HG03095 (cell line): ENCODE results near the gene TRIM34.
A peak's percentile ranks its signal among the peaks of the same experiment; 100 is the strongest.
"Not testable (repeated sequence)": the region's sequence is repeated elsewhere in the genome, so short reads cannot be mapped to it uniquely, and the experiment has no call there.

Source experiments
- ATAC-seq: cut with Tn5 transposase; IDR thresholded peaks from one replicate; pipeline ENCODE4 v1.9.1; 2021; ENCODE audit warnings: moderate library complexity; ENCODE audit not compliant: unreplicated experiment

The TRIM34 gene

GRCh38 chr11:5684036-5684645 lies 59.3 kb downstream of the TRIM34 start:
- peak; percentile 11 for ATAC-seq

GRCh38 chr11:5684646-5685362 lies 60.0 kb downstream of the TRIM34 start, which contains the start of gene TRIM5:
TSS of gene TRIM5 (minus strand) at chr11:5685074. CDS start at chr11:5680177, 4,897 bp downstream.
- ATAC-seq: peak; percentile 73

- ATAC-seq: no peak
These were observed 61.6 kb downstream of the TRIM34 start for GRCh38 chr11:5686426-5686825.

- no peak for ATAC-seq
These were observed 63.7 kb downstream of the TRIM34 start for GRCh38 chr11:5688482-5688881.

GRCh38 chr11:5689551-5689983 lies 64.8 kb downstream of the TRIM34 start, which contains the start of gene TRIM22:
TSS of gene TRIM22 (plus strand) at chr11:5689790. CDS start at chr11:5696233, 6,443 bp downstream.
- peak; percentile 73 for ATAC-seq

- no peak for ATAC-seq
These were observed 65.4 kb downstream of the TRIM34 start for GRCh38 chr11:5690216-5690615.

- ATAC-seq: no peak
These were observed 65.9 kb downstream of the TRIM34 start for GRCh38 chr11:5690736-5691135.

GRCh38 chr11:5691238-5691963 lies 66.6 kb downstream of the TRIM34 start:
- not testable (repeated sequence) for ATAC-seq

- ATAC-seq: no peak
These were observed 67.2 kb downstream of the TRIM34 start for GRCh38 chr11:5691964-5692361.
